Stimulated activated CD8-positive, alpha-beta memory T cell treated with anti-CD3 and anti-CD28 coated beads, Interleukin-7, amount 100 ng/mL, for 48 hours (primary cell): Measurements from ENCODE around the gene LTBR.
A peak's percentile ranks its signal among the peaks of the same experiment; 100 is the strongest.
"Not testable (repeated sequence)": the region's sequence is repeated elsewhere in the genome, so short reads cannot be mapped to it uniquely, and the experiment has no call there.

Experiments
- DNase-seq, 2 donors: peaks; one replicate each; pipeline ENCODE4 v3.0.0-alpha.2; 2020; ENCODE audit warnings: low read depth in 1 of 2; ENCODE audit errors: extremely low read depth in 1 of 2

The LTBR gene

GRCh38 chr12:6383572-6384498 lies at the start of gene LTBR:
TSS of gene LTBR (plus strand) at chr12:6384162. CDS start at chr12:6384359, 197 bp downstream.
- no peak for DNase-seq

GRCh38 chr12:6334359-6334758 lies 49.6 kb upstream of the LTBR start:
- DNase-seq = no peak

GRCh38 chr12:6334940-6335450 lies 49.0 kb upstream of the LTBR start:
- no peak for DNase-seq

GRCh38 chr12:6335451-6336078 lies 48.4 kb upstream of the LTBR start:
- peak; percentile 82 to 94 for DNase-seq

GRCh38 chr12:6336079-6336888 lies 47.7 kb upstream of the LTBR start:
- peak in 1 of 2 donors; percentile 61 for DNase-seq

GRCh38 chr12:6336889-6337853 lies 46.8 kb upstream of the LTBR start:
- DNase-seq = no peak

- no peak for DNase-seq
Measured at GRCh38 chr12:6337958-6338433, 46.0 kb upstream of the LTBR start.

GRCh38 chr12:6338536-6338935 lies 45.4 kb upstream of the LTBR start:
- not testable (repeated sequence) for DNase-seq

- no peak for DNase-seq
Measured at GRCh38 chr12:6338955-6339354, 45.0 kb upstream of the LTBR start.

GRCh38 chr12:6340032-6340638 lies 43.8 kb upstream of the LTBR start:
- DNase-seq = no peak

- DNase-seq = no peak
Measured at GRCh38 chr12:6340745-6341416, 43.1 kb upstream of the LTBR start.

GRCh38 chr12:6341417-6342139 lies 42.4 kb upstream of the LTBR start, which contains the start of gene TNFRSF1A:
TSS of gene TNFRSF1A (minus strand) at chr12:6342076. CDS start at chr12:6341814, 262 bp downstream.
- no peak for DNase-seq

GRCh38 chr12:6342140-6342889 lies 41.6 kb upstream of the LTBR start:
- DNase-seq = no peak

GRCh38 chr12:6343518-6343917 lies 40.4 kb upstream of the LTBR start:
- DNase-seq = no peak

- DNase-seq = not testable (repeated sequence)
Measured at GRCh38 chr12:6344101-6344660, 39.8 kb upstream of the LTBR start.

GRCh38 chr12:6345319-6346091 lies 38.5 kb upstream of the LTBR start:
- peak in 1 of 2 donors; percentile 70 for DNase-seq
